ENCODE measurements around the gene GABRG3. TPM values are rescaled to one million over a fixed set of nuclear protein-coding genes. Genes with fewer than 3 reads are reported as not detected.
A peak's percentile ranks its signal among the peaks of the same experiment; 100 is the strongest.

GABRG3 gene
- total and polyA plus RNA-seq, 9 of the 15 experiments (the other 6 are each of a cell fraction or from before 2014, with no cell fraction given), result 4.0 to 15.1 (median 11.2) TPM

GRCh38 chr15:27468151-27468591 lies 497.2 kb downstream of the GABRG3 start (continued):
- TF ChIP-seq ZNF449 (CRISPR knock-in tag; IDR thresholded peaks at IDR 0.05) (no peak), ARHGAP35 (IDR thresholded peaks at IDR 0.05; ENCODE audit: partially characterized antibody) (no peak), ZNF511 (CRISPR knock-in tag; IDR thresholded peaks at IDR 0.05) (no peak), NONO (IDR thresholded peaks at IDR 0.05; ENCODE audit: low read depth in 2 of 2, low read length in 1 of 2) (no peak), ZNF324 (CRISPR knock-in tag; IDR thresholded peaks at IDR 0.05) (no peak), HBP1 (CRISPR knock-in tag; IDR thresholded peaks at IDR 0.05) (no peak), FOXJ2 (tag; IDR thresholded peaks at IDR 0.05) (no peak), CTCFL (IDR thresholded peaks at IDR 0.05; ENCODE audit: borderline replicate concordance, insufficient read depth, low read depth, low read length, poor library complexity, severe bottlenecking) (no peak), GABPB2 (CRISPR knock-in tag; conservative IDR thresholded peaks at IDR 0.05) (no peak), TCF7 (IDR thresholded peaks at IDR 0.05; ENCODE audit: borderline replicate concordance) (no peak), NFXL1 (CRISPR knock-in tag; IDR thresholded peaks at IDR 0.05) (no peak), MXD1 (CRISPR knock-in tag; IDR thresholded peaks at IDR 0.05; ENCODE audit: borderline replicate concordance, poor library complexity, severe bottlenecking) (no peak), ZC3H4 (CRISPR knock-in tag; IDR thresholded peaks at IDR 0.05; ENCODE audit: borderline replicate concordance) (no peak), NCOR1 (IDR thresholded peaks at IDR 0.05) (peak; percentile 42; the same call in 1 of the 2 replicates), ZBTB12 (CRISPR knock-in tag; IDR thresholded peaks at IDR 0.05) (no peak), PCBP2 (IDR thresholded peaks at IDR 0.05; ENCODE audit: low read depth, low read length, poor library complexity, severe bottlenecking) (no peak), ZNF589 (CRISPR knock-in tag; IDR thresholded peaks at IDR 0.05; ENCODE audit: low read depth) (no peak), E2F3 (CRISPR knock-in tag; IDR thresholded peaks at IDR 0.05) (no peak), ATF4 (CRISPR knock-in tag; IDR thresholded peaks at IDR 0.05) (no peak), SIRT6 (IDR thresholded peaks at IDR 0.05; ENCODE audit: low read depth, low read length) (no peak), HCFC1 (IDR thresholded peaks at IDR 0.05; ENCODE audit: low read depth, low read length) (no peak)

Data from K562 (cell line).